DND-41 (cell line): ENCODE results near the gene ROMO1.
A peak's percentile ranks its signal among the peaks of the same experiment; 100 is the strongest.
"Not testable (repeated sequence)": the region's sequence is repeated elsewhere in the genome, so short reads cannot be mapped to it uniquely, and the experiment has no call there.

Source experiments
- ATAC-seq: fragments of 200-7000 bp; cut with Tn5 transposase; 3 replicates; pipeline ENCODE4 v1.9.1; 2021; ENCODE audit warnings: low read depth; ENCODE audit not compliant: insufficient read depth
- DNase-seq: peaks from one replicate; pipeline ENCODE4 v3.0.0-alpha.2; 2020
- H2AFZ ChIP-seq: 2 replicates; pipeline ENCODE4 v1.6.0; 2012; ENCODE audit warnings: low read depth, low read length
- H3K27ac ChIP-seq: 2 replicates; pipeline ENCODE4 v1.5.1; 2012; ENCODE audit warnings: low read length, inconsistent platforms
- H3K27me3 ChIP-seq: fragments of 200-600 bp; sonication (generic); 2 replicates; pipeline ENCODE4 v1.6.0; 2012; ENCODE audit warnings: low read length, mild to moderate bottlenecking, inconsistent platforms; ENCODE audit not compliant: insufficient read depth, poor library complexity
- H3K36me3 ChIP-seq: 2 replicates; pipeline ENCODE4 v1.5.1; 2012; ENCODE audit warnings: low read length, inconsistent platforms; ENCODE audit not compliant: insufficient read depth
- H3K4me1 ChIP-seq: 2 replicates; pipeline ENCODE4 v1.5.1; 2012; ENCODE audit warnings: mild to moderate bottlenecking, low read length; ENCODE audit not compliant: insufficient read depth
- H3K4me2 ChIP-seq: 2 replicates; pipeline ENCODE4 v1.6.0; 2012; ENCODE audit warnings: mild to moderate bottlenecking, moderate library complexity, low read length, inconsistent platforms; ENCODE audit not compliant: insufficient read depth
- H3K4me3 ChIP-seq, 2 experiments: fragments of 200-600 bp in 1 of 2; shearing (Covaris generic) in 1 of 2; 2 replicates each; pipeline ENCODE4 v1.5.1; 2012 to 2016; ENCODE audit warnings: inconsistent platforms in 2 of 2, low read length in 2 of 2, mild to moderate bottlenecking in 2 of 2, low read depth in 1 of 2, moderate library complexity in 1 of 2
- H3K79me2 ChIP-seq: 2 replicates; pipeline ENCODE4 v1.6.0; 2012; ENCODE audit warnings: low read length, inconsistent platforms; ENCODE audit not compliant: insufficient read depth
- H3K9ac ChIP-seq: 2 replicates; pipeline ENCODE4 v1.6.0; 2012; ENCODE audit warnings: low read depth, mild to moderate bottlenecking, inconsistent platforms, low read length, moderate library complexity
- H3K9me3 ChIP-seq: 2 replicates; pipeline ENCODE4 v1.5.1; 2012; ENCODE audit warnings: low read length, moderate library complexity, mild to moderate bottlenecking, inconsistent platforms; ENCODE audit not compliant: insufficient read depth, severe bottlenecking
- H4K20me1 ChIP-seq: 2 replicates; pipeline ENCODE4 v1.6.0; 2012; ENCODE audit warnings: low read length; ENCODE audit not compliant: insufficient read depth
- CTCF ChIP-seq: IDR thresholded peaks from 2 replicates; pipeline ENCODE4 v1.5.1; 2012; ENCODE audit warnings: borderline replicate concordance, low read length, moderate library complexity, mild to moderate bottlenecking; ENCODE audit not compliant: poor library complexity, severe bottlenecking; ENCODE audit errors: extremely low read depth
- EZH2 ChIP-seq: IDR thresholded peaks from 3 replicates; pipeline ENCODE4 v1.6.1; 2012; ENCODE audit warnings: borderline replicate concordance, low read depth, mild to moderate bottlenecking, moderate library complexity, low read length, inconsistent platforms; ENCODE audit not compliant: severe bottlenecking

The ROMO1 gene

GRCh38 chr20:35742741-35743523 lies 43.7 kb downstream of the ROMO1 start:
- peak overlapping the region; percentile 60 to 65 for H3K4me3 ChIP-seq
- ATAC-seq (no peak), DNase-seq (no peak)
- H3K4me2 ChIP-seq, result peak overlapping the region; percentile 74
- no peaks in the 10 kb centered on the region for H3K9me3 ChIP-seq
- no peaks in the 10 kb centered on the region for H3K27me3 ChIP-seq
- H3K27ac ChIP-seq, result peak overlapping the region; percentile 95
- peaks cover 33% of the 10 kb centered on the region for H4K20me1 ChIP-seq
- H3K36me3 ChIP-seq, result peaks cover 34% of the 10 kb centered on the region
- peak overlapping the region; percentile 63 for H2AFZ ChIP-seq
- peaks cover 46% of the 10 kb centered on the region for H3K4me1 ChIP-seq
- peaks cover 54% of the 10 kb centered on the region for H3K79me2 ChIP-seq
- TF ChIP-seq CTCF (no peak), EZH2 (no peak)
- peak overlapping the region; percentile 80 for H3K9ac ChIP-seq

- peaks cover 44% of the 10 kb centered on the region for H3K79me2 ChIP-seq
- H3K9ac ChIP-seq, result peak overlapping the region; percentile 80
Observed at GRCh38 chr20:35743693-35744491, 44.7 kb downstream of the ROMO1 start.

GRCh38 chr20:35744492-35744841 lies 45.3 kb downstream of the ROMO1 start:
- Histone ChIP-seq H4K20me1 (peaks cover 19% of the 10 kb centered on the region), H3K36me3 (peaks cover 19% of the 10 kb centered on the region), H3K9ac (0 out of 2 replicates have a peak overlapping the region, but pooled peaks have one; percentile 80), H3K79me2 (peaks cover 38% of the 10 kb centered on the region), H3K27ac (peak overlapping the region; percentile 95; the same call in 1 of the 2 replicates), H3K4me1 (peaks cover 30% of the 10 kb centered on the region)
- not testable (repeated sequence) for H2AFZ ChIP-seq, H3K4me2 ChIP-seq, H3K9me3 ChIP-seq, DNase-seq, H3K27me3 ChIP-seq, H3K4me3 ChIP-seq, ATAC-seq

More at GRCh38 chr20:35743693-35744491, 44.7 kb downstream of the ROMO1 start:
- TF ChIP-seq CTCF (no peak), EZH2 (no peak)
- Histone ChIP-seq H2AFZ (peak overlapping the region; percentile 63), H3K4me2 (peak overlapping the region; percentile 74), H3K4me3 (peak overlapping the region in 1 of 2 experiments; percentile 65; a peak in 3 of 4 replicates), H4K20me1 (peaks cover 23% of the 10 kb centered on the region), H3K4me1 (peaks cover 36% of the 10 kb centered on the region), H3K36me3 (peaks cover 25% of the 10 kb centered on the region), H3K9me3 (no peaks in the 10 kb centered on the region), H3K27me3 (no peaks in the 10 kb centered on the region), H3K27ac (peak overlapping the region; percentile 95)
- ATAC-seq (no peak), DNase-seq (no peak)
